Suprapubic skin (tissue), 4 donors: ENCODE measurements around the gene SF3B1.

ENCODE experiments used
- POLR2A ChIP-seq, 2 donors: fragments of 450-650 bp; IDR thresholded peaks; one replicate each; pipeline ENCODE4 v1.6.1; 2017; ENCODE audit warnings: antibody characterized with exemption in 2 of 2, mild to moderate bottlenecking in 2 of 2, moderate library complexity in 2 of 2
- POLR2AphosphoS5 ChIP-seq, 3 donors: sonication (generic); formaldehyde crosslinking; IDR thresholded peaks; one replicate each; pipeline ENCODE4 v1.6.1; 2017; ENCODE audit warnings: antibody characterized with exemption in 3 of 3
- TF ChIP-seq, protein P1 (sequence below), 2 donors: fragments of 200-600 bp in 1 of 2; fragments of 450-650 bp in 1 of 2; sonication (generic) in 1 of 2; IDR thresholded peaks; one replicate each; pipeline ENCODE4 v1.5.1; 2016 to 2019; ENCODE audit warnings: antibody characterized with exemption in 2 of 2, mild to moderate bottlenecking in 1 of 2, moderate library complexity in 1 of 2

DNA sequence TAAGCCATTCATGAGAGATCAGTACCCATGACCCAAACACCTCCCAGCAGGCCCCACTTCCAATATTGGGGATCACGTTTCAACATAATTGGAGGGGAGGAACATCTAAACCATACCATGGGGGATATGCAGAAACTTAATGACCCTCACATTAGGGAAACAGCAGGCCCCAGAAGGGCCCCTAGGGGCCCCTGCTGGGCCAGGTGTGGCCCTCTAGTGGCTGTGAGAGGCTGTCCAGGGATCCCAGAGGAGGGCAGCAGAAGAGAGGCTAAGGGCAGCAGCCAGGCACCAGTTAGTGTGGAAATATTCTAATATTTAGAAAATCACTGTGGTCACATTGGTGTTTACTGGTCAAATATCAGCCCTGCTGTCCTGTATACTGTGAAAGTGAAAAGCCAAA is 75.0 kb downstream of the SF3B1 start:
- TF ChIP-seq POLR2A (IDR thresholded peaks at IDR 0.05) (no peak), POLR2AphosphoS5 (IDR thresholded peaks at IDR 0.05) (no peak)
- TF ChIP-seq, protein P1, sequence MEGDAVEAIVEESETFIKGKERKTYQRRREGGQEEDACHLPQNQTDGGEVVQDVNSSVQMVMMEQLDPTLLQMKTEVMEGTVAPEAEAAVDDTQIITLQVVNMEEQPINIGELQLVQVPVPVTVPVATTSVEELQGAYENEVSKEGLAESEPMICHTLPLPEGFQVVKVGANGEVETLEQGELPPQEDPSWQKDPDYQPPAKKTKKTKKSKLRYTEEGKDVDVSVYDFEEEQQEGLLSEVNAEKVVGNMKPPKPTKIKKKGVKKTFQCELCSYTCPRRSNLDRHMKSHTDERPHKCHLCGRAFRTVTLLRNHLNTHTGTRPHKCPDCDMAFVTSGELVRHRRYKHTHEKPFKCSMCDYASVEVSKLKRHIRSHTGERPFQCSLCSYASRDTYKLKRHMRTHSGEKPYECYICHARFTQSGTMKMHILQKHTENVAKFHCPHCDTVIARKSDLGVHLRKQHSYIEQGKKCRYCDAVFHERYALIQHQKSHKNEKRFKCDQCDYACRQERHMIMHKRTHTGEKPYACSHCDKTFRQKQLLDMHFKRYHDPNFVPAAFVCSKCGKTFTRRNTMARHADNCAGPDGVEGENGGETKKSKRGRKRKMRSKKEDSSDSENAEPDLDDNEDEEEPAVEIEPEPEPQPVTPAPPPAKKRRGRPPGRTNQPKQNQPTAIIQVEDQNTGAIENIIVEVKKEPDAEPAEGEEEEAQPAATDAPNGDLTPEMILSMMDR (IDR thresholded peaks at IDR 0.05): no peak
